GM19193 (cell line): Measurements from ENCODE around the gene KLC1.

Experiments
- POLR2A ChIP-seq: IDR thresholded peaks from 4 replicates; pipeline ENCODE4 v1.6.1; 2011; ENCODE audit not compliant: insufficient read depth, insufficient read length; ENCODE audit errors: extremely low read depth

KLC1 gene

GRCh38 chr14:103688906-103689902 is 60.2 kb downstream of the KLC1 start:
- TF ChIP-seq POLR2A: peak; percentile 42

GRCh38 chr14:103690332-103690731 is 61.3 kb downstream of the KLC1 start:
- TF ChIP-seq POLR2A: no peak

- no peak for TF ChIP-seq POLR2A
Measured at GRCh38 chr14:103692159-103692558, 63.1 kb downstream of the KLC1 start.

- TF ChIP-seq POLR2A: no peak
Measured at GRCh38 chr14:103692871-103693270, 63.9 kb downstream of the KLC1 start.

GRCh38 chr14:103693515-103693914 is 64.5 kb downstream of the KLC1 start:
- TF ChIP-seq POLR2A: no peak

- no peak for TF ChIP-seq POLR2A
Measured at GRCh38 chr14:103694572-103695026, 65.6 kb downstream of the KLC1 start.

GRCh38 chr14:103695296-103696069 is 66.5 kb downstream of the KLC1 start:
- TF ChIP-seq POLR2A: no peak

- no peak for TF ChIP-seq POLR2A
Measured at GRCh38 chr14:103696070-103696402, 67.0 kb downstream of the KLC1 start.

GRCh38 chr14:103696466-103697071 is 67.6 kb downstream of the KLC1 start:
- peak; percentile 8 for TF ChIP-seq POLR2A

GRCh38 chr14:103697206-103697602 is 68.2 kb downstream of the KLC1 start:
- TF ChIP-seq POLR2A: no peak

- TF ChIP-seq POLR2A: no peak
Measured at GRCh38 chr14:103697603-103698379, 68.8 kb downstream of the KLC1 start.

GRCh38 chr14:103698380-103699260 is 69.6 kb downstream of the KLC1 start:
- no peak for TF ChIP-seq POLR2A

- TF ChIP-seq POLR2A: no peak
Measured at GRCh38 chr14:103699261-103699661, 70.2 kb downstream of the KLC1 start.
